GM23338 (cell line): ENCODE results near the gene COMMD4. TPM values are rescaled to one million over a fixed set of nuclear protein-coding genes. Genes with fewer than 3 reads are reported as not detected.

Experiments used
- ATAC-seq: fragments of 200-7000 bp; cut with Tn5 transposase; 3 replicates; pipeline ENCODE4 v1.9.1; 2020
- DNase-seq: peaks from one replicate; pipeline ENCODE4 v3.0.0-alpha.2; 2015; ENCODE audit warnings: low spot score
- H2AFZ ChIP-seq: fragments of 200-600 bp; sonication (generic); 2 replicates; pipeline ENCODE4 v1.8.0; 2016; ENCODE audit warnings: antibody characterized with exemption, mild to moderate bottlenecking, moderate library complexity
- H3F3A ChIP-seq: fragments of 200-600 bp; sonication (generic); replicated peaks from 2 replicates; pipeline ENCODE4 v1.8.0; 2017; ENCODE audit warnings: antibody characterized with exemption, mixed run types, low read depth
- H3K27ac ChIP-seq: fragments of 200-600 bp; sonication (generic); 2 replicates; pipeline ENCODE4 v1.6.1; 2016; ENCODE audit warnings: low read depth
- H3K27me3 ChIP-seq: fragments of 200-600 bp; sonication (generic); 2 replicates; pipeline ENCODE4 v1.8.0; 2016; ENCODE audit warnings: mild to moderate bottlenecking, mixed run types, moderate library complexity; ENCODE audit not compliant: insufficient read depth
- H3K36me3 ChIP-seq: fragments of 200-600 bp; sonication (generic); 2 replicates; pipeline ENCODE4 v1.8.0; 2016; ENCODE audit warnings: mild to moderate bottlenecking; ENCODE audit not compliant: insufficient read depth
- H3K4me1 ChIP-seq: fragments of 200-600 bp; sonication (generic); 2 replicates; pipeline ENCODE4 v1.8.0; 2016; ENCODE audit warnings: mild to moderate bottlenecking, moderate library complexity; ENCODE audit not compliant: insufficient read depth
- H3K4me2 ChIP-seq: fragments of 200-600 bp; sonication (generic); 2 replicates; pipeline ENCODE4 v1.7.1; 2017; ENCODE audit warnings: mixed run types
- H3K4me3 ChIP-seq: fragments of 200-600 bp; sonication (generic); 2 replicates; pipeline ENCODE4 v1.6.1; 2016; ENCODE audit warnings: mixed run types
- H3K79me2 ChIP-seq: fragments of 200-600 bp; sonication (generic); replicated peaks from 2 replicates; pipeline ENCODE4 v1.8.0; 2017; ENCODE audit warnings: mild to moderate bottlenecking; ENCODE audit not compliant: insufficient read depth
- H3K9me2 ChIP-seq: fragments of 200-600 bp; sonication (generic); 2 replicates; pipeline ENCODE4 v1.8.0; 2017; ENCODE audit not compliant: insufficient read depth
- H4K20me1 ChIP-seq: fragments of 200-600 bp; sonication (generic); replicated peaks from 2 replicates; pipeline ENCODE4 v1.8.0; 2017; ENCODE audit warnings: mild to moderate bottlenecking; ENCODE audit not compliant: insufficient read depth
- H3K27ac Mint-ChIP-seq: 2 replicates; pipeline ENCODE4 v1.8.0; 2020; ENCODE audit warnings: inconsistent platforms, mild to moderate bottlenecking, moderate library complexity, mixed read lengths
- H3K27me3 Mint-ChIP-seq: 3 replicates; pipeline ENCODE4 v1.8.0; 2022; ENCODE audit warnings: low read depth, mild to moderate bottlenecking, moderate library complexity, mixed read lengths, inconsistent platforms; ENCODE audit not compliant: insufficient read depth, poor library complexity
- H3K36me3 Mint-ChIP-seq: 3 replicates; pipeline ENCODE4 v1.8.0; 2021; ENCODE audit warnings: low read depth, mild to moderate bottlenecking, inconsistent platforms, moderate library complexity, mixed read lengths
- H3K4me1 Mint-ChIP-seq: 3 replicates; pipeline ENCODE4 v1.8.0; 2020; ENCODE audit warnings: mild to moderate bottlenecking, inconsistent platforms, mixed read lengths
- H3K4me3 Mint-ChIP-seq: 3 replicates; pipeline ENCODE4 v1.8.0; 2021; ENCODE audit warnings: moderate library complexity, mild to moderate bottlenecking, inconsistent platforms, mixed read lengths
- H3K9me3 Mint-ChIP-seq: 3 replicates; pipeline ENCODE4 v1.8.0; 2020; ENCODE audit warnings: moderate library complexity, mild to moderate bottlenecking, inconsistent platforms, mixed read lengths
- EZH2 ChIP-seq: fragments of 200-600 bp; sonication (generic); IDR thresholded peaks from one replicate; pipeline ENCODE4 v1.8.0; 2017; ENCODE audit warnings: antibody characterized with exemption, mild to moderate bottlenecking, low read depth; ENCODE audit not compliant: unreplicated experiment
- POLR2AphosphoS5 ChIP-seq: IDR thresholded peaks from 2 replicates; pipeline ENCODE4 v1.6.1; 2016; ENCODE audit warnings: antibody characterized with exemption, low read depth
- polyA plus RNA-seq: library from polyadenylated mRNA; unstranded; fragments of >200 nt; fragmentation: Nextera tagmentation; extraction: Ambion mirVana; gene quantifications from 2 replicates; pipeline ENCODE4 v1.2.1, GENCODE V29; 2016
- total RNA-seq: library from RNA; depleted of rRNA; stranded (reverse); fragments of >200 nt; shearing (Covaris generic); gene quantifications from 2 replicates; pipeline ENCODE4 v1.2.3, GENCODE V29; 2014
- TF ChIP-seq, protein P1 (sequence below): fragments of 250-450 bp; sonication (Bioruptor Pico); IDR thresholded peaks from 2 replicates; pipeline ENCODE4 v1.5.0; 2020; ENCODE audit warnings: mild to moderate bottlenecking, moderate library complexity
- TF ChIP-seq, protein P2 (sequence below): IDR thresholded peaks from 2 replicates; pipeline ENCODE4 v1.6.1; 2016; ENCODE audit warnings: antibody characterized with exemption
- TF ChIP-seq, protein P3 (sequence below), 2 experiments: fragments of 200-600 bp in 1 of 2; sonication (generic) in 1 of 2; conservative IDR thresholded peaks; 2 replicates each; pipeline versions ENCODE4 v1.5.1 to v1.6.1; 2016 to 2017; ENCODE audit warnings: antibody characterized with exemption in 2 of 2, low read depth in 2 of 2, mild to moderate bottlenecking in 2 of 2, moderate library complexity in 1 of 2

The COMMD4 gene
- total and polyA plus RNA-seq, 2 experiments from 2014 or later = 131 TPM

- TF ChIP-seq EZH2 = peak; percentile 46
- TF ChIP-seq, protein P1, sequence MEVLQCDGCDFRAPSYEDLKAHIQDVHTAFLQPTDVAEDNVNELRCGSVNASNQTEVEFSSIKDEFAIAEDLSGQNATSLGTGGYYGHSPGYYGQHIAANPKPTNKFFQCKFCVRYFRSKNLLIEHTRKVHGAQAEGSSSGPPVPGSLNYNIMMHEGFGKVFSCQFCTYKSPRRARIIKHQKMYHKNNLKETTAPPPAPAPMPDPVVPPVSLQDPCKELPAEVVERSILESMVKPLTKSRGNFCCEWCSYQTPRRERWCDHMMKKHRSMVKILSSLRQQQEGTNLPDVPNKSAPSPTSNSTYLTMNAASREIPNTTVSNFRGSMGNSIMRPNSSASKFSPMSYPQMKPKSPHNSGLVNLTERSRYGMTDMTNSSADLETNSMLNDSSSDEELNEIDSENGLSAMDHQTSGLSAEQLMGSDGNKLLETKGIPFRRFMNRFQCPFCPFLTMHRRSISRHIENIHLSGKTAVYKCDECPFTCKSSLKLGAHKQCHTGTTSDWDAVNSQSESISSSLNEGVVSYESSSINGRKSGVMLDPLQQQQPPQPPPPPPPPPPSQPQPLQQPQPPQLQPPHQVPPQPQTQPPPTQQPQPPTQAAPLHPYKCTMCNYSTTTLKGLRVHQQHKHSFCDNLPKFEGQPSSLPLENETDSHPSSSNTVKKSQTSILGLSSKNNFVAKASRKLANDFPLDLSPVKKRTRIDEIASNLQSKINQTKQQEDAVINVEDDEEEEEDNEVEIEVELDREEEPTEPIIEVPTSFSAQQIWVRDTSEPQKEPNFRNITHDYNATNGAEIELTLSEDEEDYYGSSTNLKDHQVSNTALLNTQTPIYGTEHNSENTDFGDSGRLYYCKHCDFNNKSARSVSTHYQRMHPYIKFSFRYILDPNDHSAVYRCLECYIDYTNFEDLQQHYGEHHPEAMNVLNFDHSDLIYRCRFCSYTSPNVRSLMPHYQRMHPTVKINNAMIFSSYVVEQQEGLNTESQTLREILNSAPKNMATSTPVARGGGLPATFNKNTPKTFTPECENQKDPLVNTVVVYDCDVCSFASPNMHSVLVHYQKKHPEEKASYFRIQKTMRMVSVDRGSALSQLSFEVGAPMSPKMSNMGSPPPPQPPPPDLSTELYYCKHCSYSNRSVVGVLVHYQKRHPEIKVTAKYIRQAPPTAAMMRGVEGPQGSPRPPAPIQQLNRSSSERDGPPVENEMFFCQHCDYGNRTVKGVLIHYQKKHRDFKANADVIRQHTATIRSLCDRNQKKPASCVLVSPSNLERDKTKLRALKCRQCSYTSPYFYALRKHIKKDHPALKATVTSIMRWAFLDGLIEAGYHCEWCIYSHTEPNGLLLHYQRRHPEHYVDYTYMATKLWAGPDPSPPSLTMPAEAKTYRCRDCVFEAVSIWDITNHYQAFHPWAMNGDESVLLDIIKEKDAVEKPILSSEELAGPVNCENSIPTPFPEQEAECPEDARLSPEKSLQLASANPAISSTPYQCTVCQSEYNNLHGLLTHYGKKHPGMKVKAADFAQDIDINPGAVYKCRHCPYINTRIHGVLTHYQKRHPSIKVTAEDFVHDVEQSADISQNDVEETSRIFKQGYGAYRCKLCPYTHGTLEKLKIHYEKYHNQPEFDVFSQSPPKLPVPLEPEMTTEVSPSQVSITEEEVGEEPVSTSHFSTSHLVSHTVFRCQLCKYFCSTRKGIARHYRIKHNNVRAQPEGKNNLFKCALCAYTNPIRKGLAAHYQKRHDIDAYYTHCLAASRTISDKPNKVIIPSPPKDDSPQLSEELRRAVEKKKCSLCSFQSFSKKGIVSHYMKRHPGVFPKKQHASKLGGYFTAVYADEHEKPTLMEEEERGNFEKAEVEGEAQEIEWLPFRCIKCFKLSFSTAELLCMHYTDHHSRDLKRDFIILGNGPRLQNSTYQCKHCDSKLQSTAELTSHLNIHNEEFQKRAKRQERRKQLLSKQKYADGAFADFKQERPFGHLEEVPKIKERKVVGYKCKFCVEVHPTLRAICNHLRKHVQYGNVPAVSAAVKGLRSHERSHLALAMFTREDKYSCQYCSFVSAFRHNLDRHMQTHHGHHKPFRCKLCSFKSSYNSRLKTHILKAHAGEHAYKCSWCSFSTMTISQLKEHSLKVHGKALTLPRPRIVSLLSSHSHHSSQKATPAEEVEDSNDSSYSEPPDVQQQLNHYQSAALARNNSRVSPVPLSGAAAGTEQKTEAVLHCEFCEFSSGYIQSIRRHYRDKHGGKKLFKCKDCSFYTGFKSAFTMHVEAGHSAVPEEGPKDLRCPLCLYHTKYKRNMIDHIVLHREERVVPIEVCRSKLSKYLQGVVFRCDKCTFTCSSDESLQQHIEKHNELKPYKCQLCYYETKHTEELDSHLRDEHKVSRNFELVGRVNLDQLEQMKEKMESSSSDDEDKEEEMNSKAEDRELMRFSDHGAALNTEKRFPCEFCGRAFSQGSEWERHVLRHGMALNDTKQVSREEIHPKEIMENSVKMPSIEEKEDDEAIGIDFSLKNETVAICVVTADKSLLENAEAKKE (CRISPR knock-in tag) = no peak
- DNase-seq (peak; percentile 74), ATAC-seq (peak; percentile 5; the same call in 2 of the 3 replicates)
- Histone ChIP-seq H3K9me2 (0 out of 2 replicates have a peak, but pooled peaks cover 5% of the 10 kb centered on the region), H3K36me3 (no peaks in the 10 kb centered on the region), H3K79me2 (no peaks in the 10 kb centered on the region), H3K27ac (no peak within 1 kb of the TSS), H3K4me2 (peak within 1 kb of the TSS; percentile 97), H3K4me3 (peak within 1 kb of the TSS; percentile 95), H3K4me1 (peaks cover 4% of the 10 kb centered on the region; the same call in 1 of the 2 replicates), H3K27me3 (peaks cover 36% of the 10 kb centered on the region), H4K20me1 (no peaks in the 10 kb centered on the region), H3F3A (0 out of 2 replicates have a peak, but pooled peaks cover 4% of the 10 kb centered on the region), H2AFZ (peak within 1 kb of the TSS; percentile 99)
- peaks cover 6% of the 10 kb centered on the region; the same call in 2 of the 3 replicates for H3K4me1 Mint-ChIP-seq
- H3K27ac Mint-ChIP-seq = no peak within 1 kb of the TSS; the same call in 1 of the 2 replicates
- no peaks in the 10 kb centered on the region for H3K9me3 Mint-ChIP-seq
- H3K36me3 Mint-ChIP-seq = peaks cover 5% of the 10 kb centered on the region; the same call in 1 of the 3 replicates
- peaks cover 34% of the 10 kb centered on the region for H3K27me3 Mint-ChIP-seq
- peak within 1 kb of the TSS; percentile 92 for H3K4me3 Mint-ChIP-seq
Measured at GRCh38 chr15:75346796-75347221, 10.9 kb downstream of the COMMD4 start, which contains the start of gene NEIL1. Gene NEIL1 (plus strand): TSS chr15:75347039. CDS start chr15:75348906, 1,867 bp downstream.

- Histone ChIP-seq H3K4me1 (peaks cover 4% of the 10 kb centered on the region; the same call in 1 of the 2 replicates), H3F3A (0 out of 2 replicates have a peak, but pooled peaks cover 4% of the 10 kb centered on the region), H3K9me2 (0 out of 2 replicates have a peak, but pooled peaks cover 5% of the 10 kb centered on the region), H3K27me3 (peaks cover 36% of the 10 kb centered on the region), H3K4me3 (peak overlapping the region; percentile 95), H3K27ac (no peak overlapping the region), H3K79me2 (no peaks in the 10 kb centered on the region), H4K20me1 (no peaks in the 10 kb centered on the region), H3K36me3 (no peaks in the 10 kb centered on the region), H3K4me2 (peak overlapping the region; percentile 97), H2AFZ (peak overlapping the region; percentile 99)
- H3K4me3 Mint-ChIP-seq = peak overlapping the region; percentile 92
- H3K27me3 Mint-ChIP-seq = peaks cover 34% of the 10 kb centered on the region
- peaks cover 6% of the 10 kb centered on the region; the same call in 2 of the 3 replicates for H3K4me1 Mint-ChIP-seq
- ATAC-seq (peak; percentile 69), DNase-seq (peak; percentile 85)
- no peak overlapping the region; the same call in 1 of the 2 replicates for H3K27ac Mint-ChIP-seq
- peaks cover 5% of the 10 kb centered on the region; the same call in 1 of the 3 replicates for H3K36me3 Mint-ChIP-seq
- no peaks in the 10 kb centered on the region for H3K9me3 Mint-ChIP-seq
- TF ChIP-seq, protein P2, sequence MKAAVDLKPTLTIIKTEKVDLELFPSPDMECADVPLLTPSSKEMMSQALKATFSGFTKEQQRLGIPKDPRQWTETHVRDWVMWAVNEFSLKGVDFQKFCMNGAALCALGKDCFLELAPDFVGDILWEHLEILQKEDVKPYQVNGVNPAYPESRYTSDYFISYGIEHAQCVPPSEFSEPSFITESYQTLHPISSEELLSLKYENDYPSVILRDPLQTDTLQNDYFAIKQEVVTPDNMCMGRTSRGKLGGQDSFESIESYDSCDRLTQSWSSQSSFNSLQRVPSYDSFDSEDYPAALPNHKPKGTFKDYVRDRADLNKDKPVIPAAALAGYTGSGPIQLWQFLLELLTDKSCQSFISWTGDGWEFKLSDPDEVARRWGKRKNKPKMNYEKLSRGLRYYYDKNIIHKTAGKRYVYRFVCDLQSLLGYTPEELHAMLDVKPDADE = peak; percentile 87
- peak; percentile 48 for TF ChIP-seq POLR2AphosphoS5
- TF ChIP-seq, protein P3, sequence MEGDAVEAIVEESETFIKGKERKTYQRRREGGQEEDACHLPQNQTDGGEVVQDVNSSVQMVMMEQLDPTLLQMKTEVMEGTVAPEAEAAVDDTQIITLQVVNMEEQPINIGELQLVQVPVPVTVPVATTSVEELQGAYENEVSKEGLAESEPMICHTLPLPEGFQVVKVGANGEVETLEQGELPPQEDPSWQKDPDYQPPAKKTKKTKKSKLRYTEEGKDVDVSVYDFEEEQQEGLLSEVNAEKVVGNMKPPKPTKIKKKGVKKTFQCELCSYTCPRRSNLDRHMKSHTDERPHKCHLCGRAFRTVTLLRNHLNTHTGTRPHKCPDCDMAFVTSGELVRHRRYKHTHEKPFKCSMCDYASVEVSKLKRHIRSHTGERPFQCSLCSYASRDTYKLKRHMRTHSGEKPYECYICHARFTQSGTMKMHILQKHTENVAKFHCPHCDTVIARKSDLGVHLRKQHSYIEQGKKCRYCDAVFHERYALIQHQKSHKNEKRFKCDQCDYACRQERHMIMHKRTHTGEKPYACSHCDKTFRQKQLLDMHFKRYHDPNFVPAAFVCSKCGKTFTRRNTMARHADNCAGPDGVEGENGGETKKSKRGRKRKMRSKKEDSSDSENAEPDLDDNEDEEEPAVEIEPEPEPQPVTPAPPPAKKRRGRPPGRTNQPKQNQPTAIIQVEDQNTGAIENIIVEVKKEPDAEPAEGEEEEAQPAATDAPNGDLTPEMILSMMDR (conservative IDR thresholded peaks at IDR 0.05; ENCODE audit: low read depth in 2 of 2) = no peak
Measured at GRCh38 chr15:75347222-75348033, 11.6 kb downstream of the COMMD4 start.
